ENCODE results near the gene GALNT9.
"Not testable (repeated sequence)": the region's sequence is repeated elsewhere in the genome, so short reads cannot be mapped to it uniquely, and the experiment has no call there.

Gene GALNT9

GRCh38 chr12:132210223-132211055, 119.0 kb downstream of the GALNT9 start:
- no peak for DNase-seq

DNA sequence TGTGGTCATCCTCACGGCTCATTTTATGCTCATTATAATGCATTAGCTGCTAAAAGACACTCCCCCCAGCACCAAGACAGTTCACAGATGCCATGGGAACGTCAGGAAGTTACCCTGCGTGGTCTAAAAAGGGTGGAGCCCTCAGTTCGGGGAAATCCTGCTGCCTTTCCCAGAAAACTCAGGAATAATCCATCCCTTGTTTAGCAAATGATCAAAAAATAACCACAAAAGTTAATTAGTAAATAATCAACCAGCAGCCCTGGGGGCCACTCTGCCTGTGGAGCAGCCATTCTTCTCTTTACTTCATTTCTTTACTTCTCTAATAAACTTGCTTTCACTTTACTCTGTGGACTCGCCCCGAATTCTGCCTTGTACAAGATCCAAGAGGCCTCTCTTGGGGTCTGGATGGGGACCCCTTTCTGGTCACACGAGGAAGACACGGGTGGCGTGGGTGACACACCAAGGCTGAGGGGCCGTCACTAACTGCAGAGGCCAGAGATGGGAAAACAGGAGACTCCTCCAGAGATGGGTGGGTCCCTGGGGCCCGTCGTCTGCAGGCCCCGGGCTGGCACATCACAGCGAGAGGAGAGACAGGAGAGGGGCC, 119.7 kb downstream of the GALNT9 start:
- no peak for DNase-seq

- DNase-seq: no peak
These were observed 121.1 kb downstream of the GALNT9 start for GRCh38 chr12:132208153-132208823.

GRCh38 chr12:132207083-132207775, 122.2 kb downstream of the GALNT9 start:
- no peak for DNase-seq

GRCh38 chr12:132206046-132206434, 123.3 kb downstream of the GALNT9 start:
- DNase-seq: no peak

- DNase-seq: no peak
These were observed 123.9 kb downstream of the GALNT9 start for GRCh38 chr12:132205271-132206045.

DNA sequence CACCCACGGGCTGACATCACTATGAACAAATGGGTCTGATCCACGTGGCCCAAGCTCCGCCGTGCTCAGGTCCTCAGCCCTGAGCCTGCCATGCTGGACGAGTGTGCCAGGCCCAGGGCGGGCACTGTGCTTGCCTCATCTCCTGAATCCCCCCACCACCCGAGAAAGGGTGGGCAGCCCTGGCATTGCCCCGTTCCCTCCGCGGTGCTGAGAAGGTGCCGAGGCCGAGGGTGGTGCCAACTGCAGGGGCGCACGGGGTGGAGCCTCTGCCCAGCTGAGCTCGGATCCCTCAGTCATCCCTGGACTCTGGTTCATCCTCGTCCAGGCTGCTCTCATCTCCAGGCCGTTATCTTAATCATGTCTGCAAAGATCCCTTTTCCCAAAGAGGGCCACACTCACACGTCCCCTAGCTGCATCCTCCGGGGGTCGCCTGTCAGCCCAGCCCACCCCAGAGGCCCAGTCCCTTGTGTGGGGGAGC, 124.6 kb downstream of the GALNT9 start:
- DNase-seq: no peak

- no peak for DNase-seq
These were observed 125.2 kb downstream of the GALNT9 start for GRCh38 chr12:132204063-132204792.

DNA sequence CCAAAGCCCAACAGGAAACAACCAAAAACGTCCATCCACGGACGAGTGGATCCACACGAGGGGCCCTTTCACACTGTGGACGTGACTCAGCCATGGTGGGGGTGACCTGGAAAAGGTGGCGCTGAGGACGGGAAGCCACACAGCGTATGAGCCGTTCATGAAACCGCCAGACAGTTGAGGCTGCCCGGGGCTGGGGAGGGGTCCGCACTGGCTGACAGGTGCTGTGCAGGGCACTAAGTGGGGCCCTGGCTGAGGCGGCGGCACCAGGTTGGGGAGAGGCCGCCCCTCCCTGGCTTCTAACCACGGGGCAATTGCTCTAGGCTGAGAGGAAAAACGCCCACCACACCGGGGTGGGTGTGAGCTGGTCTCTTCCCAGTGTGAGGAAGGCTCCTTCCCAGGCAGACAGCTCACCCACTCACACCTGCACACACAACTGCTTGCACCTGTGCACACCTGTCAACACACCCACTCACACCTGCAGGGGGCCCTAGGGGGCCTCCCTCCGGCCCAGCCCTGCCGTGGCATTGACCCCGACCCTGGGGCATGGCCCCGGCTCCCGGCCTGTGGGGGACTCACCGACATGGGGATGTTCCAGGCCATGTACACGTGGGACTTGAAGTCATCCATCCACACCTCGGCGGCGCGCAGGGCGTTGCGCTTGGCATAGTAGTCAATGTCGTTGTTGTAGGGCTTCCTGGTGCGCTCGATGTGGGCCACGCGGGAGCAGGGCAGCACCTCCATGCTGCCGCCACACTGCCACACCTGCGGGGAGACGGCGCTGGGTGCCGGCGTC, 126.3 kb downstream of the GALNT9 start:
- DNase-seq: no peak

- DNase-seq: no peak
These were observed 127.8 kb downstream of the GALNT9 start for GRCh38 chr12:132201391-132202120.

DNA sequence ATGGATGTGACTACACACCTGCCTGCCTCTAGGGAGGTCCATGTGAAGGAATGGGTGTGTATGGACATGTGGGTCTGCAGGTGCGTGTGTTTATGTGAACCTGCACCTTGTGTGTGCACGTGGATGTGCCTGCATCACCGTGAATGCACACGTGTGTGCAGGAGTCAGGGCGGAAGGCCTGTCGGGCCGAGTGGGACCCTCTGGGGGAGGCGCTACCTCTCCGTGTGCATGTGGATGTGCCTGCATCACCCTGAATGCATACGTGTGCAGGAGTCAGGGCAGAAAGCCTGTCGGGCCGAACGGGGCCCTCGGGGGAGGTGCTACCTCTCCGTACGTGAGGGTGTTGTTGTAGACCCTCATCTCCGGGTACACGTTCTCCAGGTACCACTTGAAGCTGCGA, 128.6 kb downstream of the GALNT9 start:
- no peak for DNase-seq

DNA sequence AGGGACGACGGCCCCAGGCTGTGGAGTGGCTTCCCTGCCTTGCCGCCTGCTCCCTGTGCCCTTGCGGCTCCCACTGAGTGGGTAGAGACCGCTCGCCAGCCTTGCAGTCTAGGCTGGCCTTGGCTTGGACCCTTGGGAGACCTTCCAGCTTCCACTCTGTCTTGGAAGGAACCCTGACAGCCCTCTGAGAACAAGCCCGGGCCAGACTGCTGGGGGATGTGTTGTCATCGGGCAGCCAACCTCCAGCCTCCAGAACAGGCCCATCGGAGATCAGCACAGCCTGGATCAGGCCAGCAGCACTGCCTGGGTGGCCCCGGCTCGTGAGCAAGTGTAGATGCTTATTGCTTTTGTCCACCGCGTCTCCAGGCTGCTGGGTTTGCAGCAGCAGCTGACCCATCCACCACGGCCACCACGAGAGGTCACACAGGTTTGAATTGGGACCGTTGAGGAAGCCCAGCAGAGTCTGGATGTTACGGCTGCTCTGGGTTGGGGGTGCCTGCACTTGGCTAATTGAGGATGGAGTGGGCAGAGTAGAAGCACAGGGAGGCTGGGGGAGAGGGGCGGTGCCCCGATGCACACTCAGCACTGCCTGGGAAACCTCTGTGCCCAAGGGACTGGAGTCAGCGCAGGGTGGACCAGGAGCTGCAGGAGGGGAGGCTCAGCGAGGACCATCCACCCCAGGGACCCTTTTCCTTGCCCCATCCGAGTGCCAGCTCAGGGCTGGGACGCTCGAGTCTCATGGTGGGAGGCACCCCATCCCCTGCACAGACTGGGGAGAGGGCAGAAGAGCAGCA, 129.7 kb downstream of the GALNT9 start:
- no peak for DNase-seq

DNA sequence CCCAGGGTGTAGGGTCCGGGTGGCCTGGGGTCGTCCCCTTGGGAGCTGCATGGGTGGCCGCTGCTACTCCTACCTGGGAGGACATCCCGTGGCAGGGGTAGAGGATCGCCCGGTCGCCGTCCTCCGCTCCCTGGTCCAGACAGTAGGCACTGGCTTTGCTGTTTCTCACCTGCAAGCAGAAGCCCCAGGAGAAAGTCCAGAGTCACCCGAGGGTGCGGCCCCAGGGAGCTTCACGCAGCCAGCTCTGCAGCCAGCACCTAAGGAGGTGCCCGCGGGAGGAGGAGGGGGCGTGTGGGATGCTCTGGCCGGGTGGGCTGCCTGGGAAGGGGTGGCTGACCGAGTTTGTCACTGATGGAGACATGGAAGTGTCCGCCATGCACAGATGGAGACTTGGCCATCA, 130.3 kb downstream of the GALNT9 start:
- no peak for DNase-seq

- no peak for DNase-seq
These were observed 131.6 kb downstream of the GALNT9 start for GRCh38 chr12:132197581-132198354.

DNA sequence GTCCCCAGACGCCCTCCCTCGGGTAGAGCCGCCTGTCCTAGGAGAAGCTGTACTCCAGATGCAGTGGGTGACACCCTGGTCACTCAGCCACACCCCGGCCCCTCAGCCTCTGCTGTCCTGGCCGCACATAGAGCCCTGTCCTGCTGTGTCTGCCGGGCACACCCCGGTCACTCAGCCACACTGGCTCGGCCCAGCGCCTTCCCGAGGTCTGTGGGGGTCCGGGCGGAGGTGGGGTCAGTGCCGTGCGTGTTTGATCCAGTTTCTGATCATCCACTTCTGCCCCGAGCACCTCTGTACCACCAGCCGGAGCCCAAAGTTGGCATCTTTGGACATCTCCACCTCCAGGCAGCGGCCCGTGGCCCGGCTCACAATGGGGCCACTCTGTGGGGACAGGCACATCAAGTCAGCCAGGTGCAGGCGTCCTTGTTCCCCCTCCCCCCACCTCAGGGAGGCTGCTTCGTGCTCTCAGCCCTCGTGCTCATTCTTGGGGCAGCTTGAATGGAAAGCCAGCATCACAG, 132.5 kb downstream of the GALNT9 start:
- no peak for DNase-seq

- DNase-seq: no peak
These were observed 133.1 kb downstream of the GALNT9 start for GRCh38 chr12:132196038-132196872.

- DNase-seq: not testable (repeated sequence)
These were observed 134.1 kb downstream of the GALNT9 start for GRCh38 chr12:132195242-132195641.
